PC-9 (cell line): ENCODE measurements around the gene MYO15B. TPM values are rescaled to one million over a fixed set of nuclear protein-coding genes. Genes with fewer than 3 reads are reported as not detected.

Source experiments
- BruUV-seq: library from RNA; stranded (reverse); fragments of 400-500 nt; replicated peaks from 2 replicates; lab custom pipeline; 2021; lab: Mats Ljungman, UMichigan
- CTCF ChIA-PET: fragments of 300-600 bp; sonication (Branson Sonifier 250); formaldehyde crosslinking; loops from one replicate; lab custom pipeline; 2022; ENCODE audit warnings: antibody characterized with exemption; lab: Charles Lee
- POLR2A ChIA-PET: fragments of 300-600 bp; sonication (Branson Sonifier 250); formaldehyde crosslinking; loops from one replicate; lab custom pipeline; 2022; ENCODE audit warnings: antibody characterized with exemption; ENCODE audit not compliant: unreplicated experiment; lab: Charles Lee
- DNase-seq, 2 experiments: peaks; one replicate each; pipeline versions ENCODE4 v3.0.0 to v3.0.0-alpha.2; 2015 to 2022; ENCODE audit warnings: mixed read lengths in 1 of 2
- H2AFZ ChIP-seq: fragments of 200-600 bp; sonication (generic); 2 replicates; pipeline ENCODE4 v1.8.1; 2017; ENCODE audit warnings: antibody characterized with exemption
- H3F3A ChIP-seq: fragments of 200-600 bp; sonication (generic); 2 replicates; pipeline ENCODE4 v1.8.1; 2017; ENCODE audit warnings: antibody characterized with exemption, mild to moderate bottlenecking, low read depth; ENCODE audit not compliant: insufficient read depth
- H3K27ac ChIP-seq: fragments of 200-600 bp; sonication (generic); 2 replicates; pipeline ENCODE4 v1.6.1; 2016; ENCODE audit warnings: mixed run types
- H3K27me3 ChIP-seq: fragments of 200-600 bp; sonication (generic); 2 replicates; pipeline ENCODE4 v1.6.1; 2016; ENCODE audit warnings: low read depth, mixed run types; ENCODE audit not compliant: insufficient read depth
- H3K36me3 ChIP-seq: fragments of 200-600 bp; sonication (generic); 2 replicates; pipeline ENCODE4 v1.6.1; 2016; ENCODE audit warnings: low read depth, mixed run types
- H3K4me1 ChIP-seq: fragments of 200-600 bp; sonication (generic); replicated peaks from 2 replicates; pipeline ENCODE4 v1.6.1; 2016; ENCODE audit warnings: mixed run types; ENCODE audit not compliant: insufficient read depth
- H3K4me2 ChIP-seq: fragments of 200-600 bp; sonication (generic); 2 replicates; pipeline ENCODE4 v1.6.1; 2017; ENCODE audit warnings: mixed run types
- H3K4me3 ChIP-seq: fragments of 200-600 bp; sonication (generic); 2 replicates; pipeline ENCODE4 v1.6.1; 2016; ENCODE audit warnings: mixed run types
- H3K79me2 ChIP-seq: fragments of 200-600 bp; sonication (generic); 2 replicates; pipeline ENCODE4 v1.6.1; 2017; ENCODE audit warnings: low read depth, mixed run types
- H3K9me2 ChIP-seq: fragments of 200-600 bp; sonication (generic); 2 replicates; pipeline ENCODE4 v1.8.1; 2017; ENCODE audit warnings: mild to moderate bottlenecking; ENCODE audit not compliant: insufficient read depth
- H3K9me3 ChIP-seq: fragments of 200-600 bp; sonication (generic); 2 replicates; pipeline ENCODE4 v1.8.1; 2016; ENCODE audit warnings: low read depth; ENCODE audit not compliant: insufficient read depth
- H4K20me1 ChIP-seq: fragments of 200-600 bp; sonication (generic); 2 replicates; pipeline ENCODE4 v1.8.1; 2017; ENCODE audit not compliant: insufficient read depth
- EZH2 ChIP-seq: fragments of 200-600 bp; sonication (generic); IDR thresholded peaks from 2 replicates; pipeline ENCODE4 v1.8.0; 2017; ENCODE audit warnings: antibody characterized with exemption, low read depth
- intact Hi-C: fragments of 100-400 bp; cut with micrococcal nuclease; formaldehyde crosslinking; loops from one replicate; pipeline ENCODE4 v1.10.0; 2022; ENCODE audit not compliant: unreplicated experiment
- total RNA-seq: library from RNA; stranded (reverse); gene quantifications from 2 replicates; pipeline ENCODE4 v1.2.3, GENCODE V29; 2021
- TF ChIP-seq, protein P1 (sequence below): fragments of 200-600 bp; sonication (generic); conservative IDR thresholded peaks from 2 replicates; pipeline ENCODE4 v1.6.1; 2017; ENCODE audit warnings: mixed run types, antibody characterized with exemption, mild to moderate bottlenecking, moderate library complexity

Gene MYO15B
- total RNA-seq, 1 experiment from 2014 or later, result 53.5 TPM

- intact Hi-C loops, result no loop called here
- Histone ChIP-seq H3K27ac (no peak overlapping the region), H3K9me2 (no peaks in the 10 kb centered on the region), H3K9me3 (no peaks in the 10 kb centered on the region), H4K20me1 (peaks cover 3% of the 10 kb centered on the region; the same call in 1 of the 2 replicates), H3K4me1 (no peaks in the 10 kb centered on the region), H3K79me2 (no peaks in the 10 kb centered on the region), H3F3A (no peaks in the 10 kb centered on the region), H2AFZ (no peak overlapping the region), H3K4me2 (no peak overlapping the region), H3K36me3 (no peaks in the 10 kb centered on the region), H3K4me3 (no peak overlapping the region), H3K27me3 (no peaks in the 10 kb centered on the region)
- ChIA-PET CTCF (no interaction called here), POLR2A (no interaction called here)
- no peak for TF ChIP-seq EZH2
- TF ChIP-seq, protein P1, sequence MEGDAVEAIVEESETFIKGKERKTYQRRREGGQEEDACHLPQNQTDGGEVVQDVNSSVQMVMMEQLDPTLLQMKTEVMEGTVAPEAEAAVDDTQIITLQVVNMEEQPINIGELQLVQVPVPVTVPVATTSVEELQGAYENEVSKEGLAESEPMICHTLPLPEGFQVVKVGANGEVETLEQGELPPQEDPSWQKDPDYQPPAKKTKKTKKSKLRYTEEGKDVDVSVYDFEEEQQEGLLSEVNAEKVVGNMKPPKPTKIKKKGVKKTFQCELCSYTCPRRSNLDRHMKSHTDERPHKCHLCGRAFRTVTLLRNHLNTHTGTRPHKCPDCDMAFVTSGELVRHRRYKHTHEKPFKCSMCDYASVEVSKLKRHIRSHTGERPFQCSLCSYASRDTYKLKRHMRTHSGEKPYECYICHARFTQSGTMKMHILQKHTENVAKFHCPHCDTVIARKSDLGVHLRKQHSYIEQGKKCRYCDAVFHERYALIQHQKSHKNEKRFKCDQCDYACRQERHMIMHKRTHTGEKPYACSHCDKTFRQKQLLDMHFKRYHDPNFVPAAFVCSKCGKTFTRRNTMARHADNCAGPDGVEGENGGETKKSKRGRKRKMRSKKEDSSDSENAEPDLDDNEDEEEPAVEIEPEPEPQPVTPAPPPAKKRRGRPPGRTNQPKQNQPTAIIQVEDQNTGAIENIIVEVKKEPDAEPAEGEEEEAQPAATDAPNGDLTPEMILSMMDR, result no peak
- no TSS peak for BruUV-seq
- DNase-seq, result no peak
Measured at GRCh38 chr17:75626496-75627038, 39.0 kb downstream of the MYO15B start.

GRCh38 chr17:75627094-75627493 lies 39.5 kb downstream of the MYO15B start:
- no peaks in the 10 kb centered on the region for H3F3A ChIP-seq
- H3K9me2 ChIP-seq, result no peaks in the 10 kb centered on the region
- no peaks in the 10 kb centered on the region for H3K79me2 ChIP-seq
- no peak overlapping the region for H3K27ac ChIP-seq
- ChIA-PET CTCF (no interaction called here), POLR2A (no interaction called here)
- no TSS peak for BruUV-seq
- DNase-seq, result no peak
- H2AFZ ChIP-seq, result no peak overlapping the region
- H3K27me3 ChIP-seq, result no peaks in the 10 kb centered on the region
- no peaks in the 10 kb centered on the region for H3K4me1 ChIP-seq
- no peak overlapping the region for H3K4me2 ChIP-seq
- peaks cover 3% of the 10 kb centered on the region; the same call in 1 of the 2 replicates for H4K20me1 ChIP-seq
- H3K4me3 ChIP-seq, result no peak overlapping the region
- intact Hi-C loops, result no loop called here
- TF ChIP-seq, protein P1, result no peak
- no peak for TF ChIP-seq EZH2
- H3K9me3 ChIP-seq, result no peaks in the 10 kb centered on the region
- H3K36me3 ChIP-seq, result no peaks in the 10 kb centered on the region

DNA sequence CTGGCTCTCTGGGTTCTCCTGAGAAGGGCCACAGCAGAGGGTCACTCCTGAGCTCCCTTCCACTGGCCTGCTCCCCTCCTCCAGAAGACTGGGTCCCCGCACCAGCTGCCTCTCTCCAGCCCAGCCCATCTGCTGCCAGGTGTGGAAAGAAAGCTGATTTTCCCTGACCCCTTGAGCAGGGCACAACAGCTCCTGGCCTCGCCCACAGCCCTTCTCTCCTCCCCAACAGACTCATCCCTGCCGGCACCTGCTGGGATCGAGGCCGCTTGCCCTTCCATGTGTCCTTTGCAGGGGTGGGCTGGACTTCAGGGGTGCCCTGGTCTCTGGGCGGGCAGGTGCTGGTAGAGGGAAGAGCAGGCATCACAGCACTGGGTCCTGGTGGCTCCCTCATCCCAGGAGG lies 40.8 kb downstream of the MYO15B start:
- H4K20me1 ChIP-seq, result peaks cover 12% of the 10 kb centered on the region; the same call in 1 of the 2 replicates
- no peaks in the 10 kb centered on the region for H3K9me3 ChIP-seq
- H3K36me3 ChIP-seq, result no peaks in the 10 kb centered on the region
- no peak for DNase-seq
- H3K4me3 ChIP-seq, result no peak overlapping the region
- H3K79me2 ChIP-seq, result no peaks in the 10 kb centered on the region
- TF ChIP-seq, protein P1, result no peak
- no peak for TF ChIP-seq EZH2
- POLR2A ChIA-PET, result interaction anchor here (0.6 kb wide), 1 partner anchor 203 kb away, joined by 3 read pairs; no protein-coding TSS in a partner anchor
- no TSS peak for BruUV-seq
- intact Hi-C loops, result no loop called here
- peaks cover 9% of the 10 kb centered on the region for H3K4me1 ChIP-seq
- no peak overlapping the region for H2AFZ ChIP-seq
- H3K9me2 ChIP-seq, result no peaks in the 10 kb centered on the region
- H3F3A ChIP-seq, result peaks cover 5% of the 10 kb centered on the region; the same call in 1 of the 2 replicates
- no peak overlapping the region for H3K27ac ChIP-seq
- H3K27me3 ChIP-seq, result no peaks in the 10 kb centered on the region
- no peak overlapping the region for H3K4me2 ChIP-seq
- CTCF ChIA-PET, result no interaction called here
